K562 (cell line): Measurements from ENCODE around the gene TM4SF4. TPM values are rescaled to one million over a fixed set of nuclear protein-coding genes. Genes with fewer than 3 reads are reported as not detected.

Experiments used
- ATAC-seq: fragments of 200-7000 bp; cut with Tn5 transposase; 3 replicates; pipeline ENCODE4 v1.9.1; 2020; ENCODE audit warnings: moderate library complexity
- BruUV-seq: library from RNA; stranded (reverse); fragments of 400-500 nt; replicated peaks from 2 replicates; lab custom pipeline; 2021; lab: Mats Ljungman, UMichigan
- CTCF ChIA-PET: fragments of 300-600 bp; formaldehyde crosslinking; extraction: SDS; loops from one replicate; lab custom pipeline; 2021; ENCODE audit warnings: low intra/inter-chr PET ratio; lab: Yijun Ruan, JAX
- POLR2A ChIA-PET: fragments of 300-600, 350-650 bp; sonication (Branson Sonifier 250); formaldehyde crosslinking; extraction: SDS; loops from one replicate; lab custom pipeline; 2021; ENCODE audit warnings: antibody characterized with exemption, inconsistent platforms; lab: Yijun Ruan, JAX
- DNase-seq, 4 experiments: peaks; one replicate each; pipeline versions ENCODE4 v3.0.0 to v3.0.0-alpha.2; 2011 to 2018; ENCODE audit warnings: low spot score in 3 of 4, mixed read lengths in 3 of 4; ENCODE audit errors: extremely low read depth in 1 of 4
- FAIRE-seq: peaks from 2 replicates; lab custom pipeline; 2011; peaks lifted over from hg19 to GRCh38; lab: Jason Lieb, UNC
- H2AFZ ChIP-seq: 2 replicates; pipeline ENCODE4 v1.6.0; 2011; ENCODE audit warnings: low read depth, low read length, control low read depth, inconsistent platforms
- H3K27ac ChIP-seq: fragments of 200-600 bp; 3 replicates; pipeline ENCODE4 v1.8.0; 2011; ENCODE audit warnings: low read depth, mild to moderate bottlenecking, control low read depth, inconsistent platforms, low read length, moderate library complexity, mixed read lengths; ENCODE audit errors: extremely low read depth
- H3K27me3 ChIP-seq, 2 experiments: fragments of 300-600 bp in 1 of 2; 2 replicates in 1 of 2; 3 replicates in 1 of 2; pipeline versions ENCODE4 v1.6.0 to v1.8.0; 2011; ENCODE audit warnings: inconsistent platforms in 2 of 2, low read length in 2 of 2, mild to moderate bottlenecking in 1 of 2, mixed read lengths in 1 of 2, moderate library complexity in 1 of 2; ENCODE audit not compliant: control insufficient read depth in 2 of 2, insufficient read depth in 2 of 2
- H3K36me3 ChIP-seq: fragments of 300-600 bp; 3 replicates; pipeline ENCODE4 v1.8.0; 2011; ENCODE audit warnings: mild to moderate bottlenecking, low read length, inconsistent platforms; ENCODE audit not compliant: control insufficient read depth, insufficient read depth
- H3K4me1 ChIP-seq, 2 experiments: fragments of 200-600 bp in 1 of 2; replicated peaks in 1 of 2; 2 replicates in 1 of 2; 3 replicates in 1 of 2; pipeline versions ENCODE4 v1.5.1 to v1.8.0; 2011; ENCODE audit warnings: inconsistent platforms in 2 of 2, low read length in 2 of 2, mild to moderate bottlenecking in 1 of 2, mixed read lengths in 1 of 2, moderate library complexity in 1 of 2; ENCODE audit not compliant: control insufficient read depth in 2 of 2, insufficient read depth in 2 of 2
- H3K4me2 ChIP-seq: 2 replicates; pipeline ENCODE4 v1.6.1; 2011; ENCODE audit warnings: low read length, control low read depth, inconsistent platforms, mixed read lengths; ENCODE audit not compliant: insufficient read depth
- H3K4me3 ChIP-seq: fragments of 200-600 bp; sonication (generic), shearing (Covaris generic); 2 replicates; pipeline ENCODE4 v1.5.1; 2016; ENCODE audit warnings: control low read depth, inconsistent platforms
- H3K79me2 ChIP-seq: fragments of 200-600 bp; 3 replicates; pipeline ENCODE4 v1.8.0; 2011; ENCODE audit warnings: low read length, inconsistent platforms; ENCODE audit not compliant: control insufficient read depth, insufficient read depth
- H3K9ac ChIP-seq, 2 experiments: 2 replicates each; pipeline versions ENCODE4 v1.6.0 to v1.6.1; 2011; ENCODE audit warnings: low read depth in 2 of 2, low read length in 2 of 2, control low read depth in 1 of 2, inconsistent platforms in 1 of 2, mild to moderate bottlenecking in 1 of 2, mixed read lengths in 1 of 2; ENCODE audit not compliant: insufficient read depth in 1 of 2
- H3K9me1 ChIP-seq: one replicate; pipeline ENCODE4 v1.6.0; 2011; ENCODE audit warnings: inconsistent platforms, mild to moderate bottlenecking, low read length, moderate library complexity; ENCODE audit not compliant: control insufficient read depth, insufficient read depth
- H3K9me3 ChIP-seq: replicated peaks from 2 replicates; pipeline ENCODE4 v1.5.1; 2011; ENCODE audit warnings: low read depth, low read length, inconsistent platforms; ENCODE audit not compliant: control insufficient read depth, insufficient read depth
- H4K20me1 ChIP-seq: replicated peaks from 2 replicates; pipeline ENCODE4 v1.6.1; 2011; ENCODE audit warnings: low read length, inconsistent platforms, mixed read lengths; ENCODE audit not compliant: control insufficient read depth, insufficient read depth
- SNIP1 ChIP-seq: fragments of 450-650 bp; IDR thresholded peaks from 2 replicates; pipeline ENCODE4 v1.7.1; 2017; ENCODE audit warnings: low read depth, mild to moderate bottlenecking
- WGBS: fragments of 100-300 bp; shearing (Covaris generic); methylation state at CpG from one replicate; pipeline ENCODE4 v1.1.6; 2016; ENCODE audit warnings: low coverage, mixed read lengths; ENCODE audit not compliant: insufficient coverage; ENCODE audit errors: missing lambda C conversion rate; 5-methylcytosine and 5-hydroxymethylcytosine counted together
- in situ Hi-C: fragments of 300-500 bp; cut with MboI; formaldehyde crosslinking; loops from 4 replicates; pipeline ENCODE4 v1.15.0; 2018; ENCODE audit warnings: inconsistent platforms, mixed read lengths
- intact Hi-C: fragments of 100-400 bp; cut with micrococcal nuclease; formaldehyde crosslinking; loops from 2 replicates; pipeline ENCODE4 v1.14.2; 2022
- polyA plus RNA-seq, 8 experiments: library from polyadenylated mRNA; depleted of rRNA in 4 of 8; stranded (reverse) in 5 of 8; unstranded in 3 of 8; fragments of >200 nt; fragmentation: Nextera tagmentation in 2 of 8; fragmentation: Illumina TruSeq in 1 of 8; extraction: Ambion mirVana in 2 of 8; extraction: Trizol in 1 of 8; gene quantifications; 2 replicates each; pipeline versions ENCODE4 v1.2.1 to v1.2.3, GENCODE V29; 2011 to 2014; ENCODE audit warnings: inconsistent platforms in 1 of 8, missing spikeins in 1 of 8
- total RNA-seq, 7 experiments: library from RNA; depleted of rRNA in 6 of 7; stranded (reverse); fragments of >200 nt in 6 of 7; fragmentation: Illumina TruSeq in 2 of 7; extraction: Trizol in 2 of 7; gene quantifications; 2 replicates each; pipeline versions ENCODE4 v1.2.1 to v1.2.3, GENCODE V29; 2011 to 2021; ENCODE audit warnings: low replicate concordance in 1 of 7
- TF ChIP-seq, protein P1 (sequence below): fragments of 450-650 bp; IDR thresholded peaks from 2 replicates; pipeline ENCODE4 v1.6.1; 2016; ENCODE audit warnings: mild to moderate bottlenecking
- TF ChIP-seq, protein P2 (sequence below): fragments of 250-450 bp; sonication (Bioruptor Pico); IDR thresholded peaks from 2 replicates; pipeline ENCODE4 v1.8.0; 2022; ENCODE audit warnings: moderate library complexity, mild to moderate bottlenecking, inconsistent platforms

TM4SF4 gene
- total and polyA plus RNA-seq, 9 of the 15 experiments (the other 6 are each of a cell fraction or from before 2014, with no cell fraction given) = 0.31 TPM; not detected in 8

DNA sequence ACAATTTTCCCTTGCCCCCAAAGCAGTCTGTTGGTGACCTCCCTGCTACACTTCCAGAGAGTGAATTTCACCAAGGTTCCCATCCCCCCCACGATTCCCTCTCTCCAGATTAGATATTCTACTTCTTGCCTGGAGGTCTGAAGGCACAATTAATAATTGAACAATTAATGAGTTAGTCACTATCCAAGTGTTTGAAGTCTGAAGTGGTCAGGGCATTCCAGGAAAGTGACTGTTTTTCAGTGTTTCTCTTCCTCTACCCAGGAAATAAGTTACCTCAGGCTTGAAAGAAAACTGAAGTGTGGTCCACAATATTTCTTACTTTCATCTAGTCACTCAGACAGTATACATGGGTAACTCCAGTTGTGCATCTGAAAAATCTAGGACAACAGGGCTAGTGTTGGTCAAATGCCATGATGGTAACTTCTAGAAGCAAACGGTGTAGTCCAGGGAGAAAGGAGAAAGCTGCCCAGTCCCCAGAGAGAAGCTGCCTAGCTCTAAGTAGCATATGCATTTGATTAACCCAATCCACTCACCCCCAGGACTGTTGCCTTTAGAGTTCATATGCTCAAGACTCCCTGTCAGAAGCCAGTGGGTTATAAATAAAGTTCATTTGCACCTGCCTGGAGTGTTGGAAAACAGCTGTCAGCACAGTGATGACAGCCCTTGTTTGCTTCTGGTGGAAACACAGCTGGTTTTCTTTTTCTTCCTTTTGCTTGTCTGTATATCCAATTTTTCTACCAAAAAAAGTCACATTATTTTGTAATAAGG is 2.3 kb upstream of the TM4SF4 start:
- peaks cover 2 to 4% of the 10 kb centered on the region in 2 experiments; a peak in 2 of 5 replicates for H3K27me3 ChIP-seq
- no peaks in the 10 kb centered on the region for H3K9me1 ChIP-seq
- ChIA-PET POLR2A (interaction anchor here (0.6 kb wide), 1 partner anchor 166 kb away, joined by 3 read pairs; no protein-coding TSS in a partner anchor), CTCF (no interaction called here)
- no peaks in the 10 kb centered on the region for H3K79me2 ChIP-seq
- no peaks in the 10 kb centered on the region for H4K20me1 ChIP-seq
- no peaks in the 10 kb centered on the region for H3K9me3 ChIP-seq
- intact Hi-C loops = no loop called here
- no peak for FAIRE-seq
- 0% methylated on average over 2 of the region's 2 CpGs for WGBS
- H3K4me2 ChIP-seq = no peak overlapping the region
- no peak overlapping the region for H2AFZ ChIP-seq
- ATAC-seq = no peak
- TF ChIP-seq, protein P1, sequence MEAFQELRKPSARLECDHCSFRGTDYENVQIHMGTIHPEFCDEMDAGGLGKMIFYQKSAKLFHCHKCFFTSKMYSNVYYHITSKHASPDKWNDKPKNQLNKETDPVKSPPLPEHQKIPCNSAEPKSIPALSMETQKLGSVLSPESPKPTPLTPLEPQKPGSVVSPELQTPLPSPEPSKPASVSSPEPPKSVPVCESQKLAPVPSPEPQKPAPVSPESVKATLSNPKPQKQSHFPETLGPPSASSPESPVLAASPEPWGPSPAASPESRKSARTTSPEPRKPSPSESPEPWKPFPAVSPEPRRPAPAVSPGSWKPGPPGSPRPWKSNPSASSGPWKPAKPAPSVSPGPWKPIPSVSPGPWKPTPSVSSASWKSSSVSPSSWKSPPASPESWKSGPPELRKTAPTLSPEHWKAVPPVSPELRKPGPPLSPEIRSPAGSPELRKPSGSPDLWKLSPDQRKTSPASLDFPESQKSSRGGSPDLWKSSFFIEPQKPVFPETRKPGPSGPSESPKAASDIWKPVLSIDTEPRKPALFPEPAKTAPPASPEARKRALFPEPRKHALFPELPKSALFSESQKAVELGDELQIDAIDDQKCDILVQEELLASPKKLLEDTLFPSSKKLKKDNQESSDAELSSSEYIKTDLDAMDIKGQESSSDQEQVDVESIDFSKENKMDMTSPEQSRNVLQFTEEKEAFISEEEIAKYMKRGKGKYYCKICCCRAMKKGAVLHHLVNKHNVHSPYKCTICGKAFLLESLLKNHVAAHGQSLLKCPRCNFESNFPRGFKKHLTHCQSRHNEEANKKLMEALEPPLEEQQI = no peak
- no peak for TF ChIP-seq SNIP1
- TF ChIP-seq, protein P2, sequence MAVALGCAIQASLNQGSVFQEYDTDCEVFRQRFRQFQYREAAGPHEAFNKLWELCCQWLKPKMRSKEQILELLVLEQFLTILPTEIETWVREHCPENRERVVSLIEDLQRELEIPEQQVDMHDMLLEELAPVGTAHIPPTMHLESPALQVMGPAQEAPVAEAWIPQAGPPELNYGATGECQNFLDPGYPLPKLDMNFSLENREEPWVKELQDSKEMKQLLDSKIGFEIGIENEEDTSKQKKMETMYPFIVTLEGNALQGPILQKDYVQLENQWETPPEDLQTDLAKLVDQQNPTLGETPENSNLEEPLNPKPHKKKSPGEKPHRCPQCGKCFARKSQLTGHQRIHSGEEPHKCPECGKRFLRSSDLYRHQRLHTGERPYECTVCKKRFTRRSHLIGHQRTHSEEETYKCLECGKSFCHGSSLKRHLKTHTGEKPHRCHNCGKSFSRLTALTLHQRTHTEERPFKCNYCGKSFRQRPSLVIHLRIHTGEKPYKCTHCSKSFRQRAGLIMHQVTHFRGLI (CRISPR knock-in tag) = no peak
- no TSS peak for BruUV-seq
- DNase-seq = no peak
- H3K36me3 ChIP-seq = no peaks in the 10 kb centered on the region
- H3K27ac ChIP-seq = no peak overlapping the region
- no peak overlapping the region for H3K4me3 ChIP-seq
- no peak overlapping the region for H3K9ac ChIP-seq
- in situ Hi-C loops = no loop called here
- H3K4me1 ChIP-seq = no peaks in the 10 kb centered on the region
